ENCODE measurements around the gene PRDM16.

Gene PRDM16

GRCh38 chr1:3433596-3434320, 364.8 kb downstream of the PRDM16 start:
- DNase-seq (ENCODE audit: extremely low read depth in 1 of 2, low read depth in 1 of 2) = no peak

GRCh38 chr1:3434406-3435110, 365.6 kb downstream of the PRDM16 start:
- DNase-seq (ENCODE audit: extremely low read depth in 1 of 2, low read depth in 1 of 2) = no peak

GRCh38 chr1:3435666-3436065, 366.7 kb downstream of the PRDM16 start:
- no peak for DNase-seq (ENCODE audit: extremely low read depth in 1 of 2, low read depth in 1 of 2)

DNA sequence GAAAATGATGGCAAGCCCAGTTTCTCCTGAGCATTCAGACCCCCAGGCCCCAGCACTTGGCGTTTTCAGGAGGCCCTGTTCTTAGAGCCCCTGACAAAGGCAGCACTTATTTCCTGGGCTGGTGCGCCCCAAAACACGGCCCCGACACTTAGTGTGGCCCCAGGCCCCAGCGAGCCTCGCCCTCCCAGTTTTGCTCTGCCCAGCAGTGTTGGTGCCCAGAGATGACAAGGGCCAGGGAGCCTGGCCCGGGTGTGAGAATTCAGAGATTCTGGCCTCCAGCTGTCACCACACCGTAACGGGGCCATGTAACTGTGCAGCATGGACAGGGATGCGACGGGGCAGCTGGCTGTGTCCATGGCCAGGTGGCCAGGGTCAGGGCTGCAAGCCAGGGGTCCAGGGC, 367.4 kb downstream of the PRDM16 start:
- no peak for DNase-seq (ENCODE audit: extremely low read depth in 1 of 2, low read depth in 1 of 2)

GRCh38 chr1:3436901-3437300, 367.9 kb downstream of the PRDM16 start:
- DNase-seq (ENCODE audit: extremely low read depth in 1 of 2, low read depth in 1 of 2) = no peak

DNA sequence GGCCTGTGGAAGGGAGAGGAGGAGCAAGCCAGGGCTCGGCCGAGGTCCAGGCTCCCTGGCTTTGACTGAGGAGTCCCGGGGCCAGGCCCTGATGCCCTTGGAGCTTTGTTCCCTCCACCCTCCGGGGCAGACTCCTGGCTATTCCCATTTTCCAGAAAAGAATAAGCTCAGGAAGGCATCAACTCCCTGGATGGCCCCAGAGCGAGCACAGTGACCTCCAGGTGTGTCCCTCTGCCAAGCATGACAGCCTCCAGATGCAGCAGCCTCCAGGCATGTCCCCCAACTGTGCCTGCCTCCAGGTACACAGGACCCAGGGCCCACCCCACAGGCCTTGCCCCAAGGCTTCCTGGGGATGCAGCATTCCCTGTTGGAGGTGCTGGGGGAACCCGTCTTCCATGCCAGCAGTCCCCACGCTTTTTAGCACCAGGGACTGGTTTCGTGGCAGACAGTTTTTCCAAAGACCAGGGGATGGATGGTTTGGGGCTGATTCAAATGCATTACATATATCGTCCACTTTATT, 369.7 kb downstream of the PRDM16 start:
- DNase-seq (ENCODE audit: extremely low read depth in 1 of 2, low read depth in 1 of 2) = no peak

- DNase-seq (ENCODE audit: extremely low read depth in 1 of 2, low read depth in 1 of 2) = no peak
Measured at GRCh38 chr1:3439346-3440299, 370.6 kb downstream of the PRDM16 start.

GRCh38 chr1:3440300-3440681, 371.3 kb downstream of the PRDM16 start:
- no peak for DNase-seq (ENCODE audit: extremely low read depth in 1 of 2, low read depth in 1 of 2)

DNA sequence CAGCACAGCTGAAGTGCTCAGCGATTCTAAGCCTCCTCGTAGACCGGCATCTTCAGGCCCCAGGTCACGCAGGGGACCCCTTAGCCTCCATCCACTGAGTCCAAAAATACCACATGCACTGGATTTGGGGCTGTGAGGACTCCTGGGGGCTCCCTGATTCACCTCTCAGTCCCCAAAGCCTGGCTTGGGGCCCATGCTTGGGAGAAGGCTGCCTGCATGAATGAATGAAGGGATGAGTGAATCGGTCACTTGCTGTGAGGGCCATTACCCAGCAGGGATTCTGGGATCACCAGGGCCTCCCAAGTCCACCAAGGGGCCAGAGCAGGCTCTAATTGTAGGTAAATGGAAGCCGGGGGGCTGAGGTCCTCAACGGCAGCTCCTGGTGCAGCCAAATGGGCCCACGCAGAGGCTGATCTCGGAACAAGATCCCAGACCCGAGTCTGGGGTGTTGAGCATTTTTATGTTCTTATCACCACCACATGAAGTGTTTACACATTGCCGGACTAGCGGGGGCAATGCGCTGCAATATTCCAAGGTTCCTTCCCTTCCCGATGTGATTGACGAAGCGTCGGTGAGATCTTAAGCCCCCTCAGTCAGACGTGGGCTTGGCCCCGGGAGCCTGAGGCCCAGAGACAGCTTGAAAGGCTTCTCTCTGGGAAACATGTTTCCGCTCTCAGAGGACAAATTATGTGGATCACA, 371.9 kb downstream of the PRDM16 start:
- no peak for DNase-seq (ENCODE audit: extremely low read depth in 1 of 2, low read depth in 1 of 2)

DNA sequence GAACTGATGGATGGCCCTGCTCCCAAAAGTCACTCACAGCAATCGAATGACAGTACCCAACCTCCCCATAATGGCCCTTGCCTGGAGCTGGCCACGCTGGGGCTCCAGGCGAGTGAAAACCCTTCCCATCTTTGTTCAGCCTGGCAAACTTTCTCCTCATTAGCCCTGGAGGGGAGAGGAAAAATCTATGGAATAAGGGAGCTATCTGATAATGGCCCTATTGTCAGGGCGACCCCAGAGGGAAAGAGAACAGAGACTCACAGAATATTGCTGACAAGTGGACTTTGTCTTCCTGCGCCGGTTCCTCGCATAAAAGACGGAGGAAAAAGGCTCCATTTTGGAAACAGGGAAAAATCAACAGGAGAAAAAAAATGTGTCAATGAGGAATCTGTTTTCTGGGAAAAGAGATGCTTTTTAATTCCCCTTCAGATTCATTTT, 372.4 kb downstream of the PRDM16 start:
- DNase-seq (ENCODE audit: extremely low read depth in 1 of 2, low read depth in 1 of 2) = no peak

- DNase-seq (ENCODE audit: extremely low read depth in 1 of 2, low read depth in 1 of 2) = no peak
Measured at GRCh38 chr1:3441880-3442279, 372.9 kb downstream of the PRDM16 start.

DNA sequence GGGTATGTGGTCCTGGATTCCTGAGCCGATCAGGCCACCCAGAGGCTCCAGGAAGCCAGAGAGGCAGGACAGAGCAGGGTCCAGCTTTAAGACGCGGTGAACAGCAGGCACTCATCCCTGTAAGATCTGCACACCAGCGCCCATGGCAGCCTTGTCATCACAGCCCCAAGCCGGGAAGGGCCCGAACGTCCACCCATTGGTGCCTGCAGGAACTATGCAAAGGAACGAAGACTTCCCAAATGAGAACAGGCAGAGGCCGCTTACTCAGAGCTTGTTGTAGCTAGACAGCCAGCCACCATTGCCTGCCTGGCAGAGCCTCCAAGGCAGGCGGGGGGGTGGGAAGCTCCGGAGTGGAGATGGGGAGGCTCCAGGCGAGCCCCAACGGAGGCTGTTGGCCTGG, 373.3 kb downstream of the PRDM16 start:
- DNase-seq (ENCODE audit: extremely low read depth in 1 of 2, low read depth in 1 of 2) = no peak

DNA sequence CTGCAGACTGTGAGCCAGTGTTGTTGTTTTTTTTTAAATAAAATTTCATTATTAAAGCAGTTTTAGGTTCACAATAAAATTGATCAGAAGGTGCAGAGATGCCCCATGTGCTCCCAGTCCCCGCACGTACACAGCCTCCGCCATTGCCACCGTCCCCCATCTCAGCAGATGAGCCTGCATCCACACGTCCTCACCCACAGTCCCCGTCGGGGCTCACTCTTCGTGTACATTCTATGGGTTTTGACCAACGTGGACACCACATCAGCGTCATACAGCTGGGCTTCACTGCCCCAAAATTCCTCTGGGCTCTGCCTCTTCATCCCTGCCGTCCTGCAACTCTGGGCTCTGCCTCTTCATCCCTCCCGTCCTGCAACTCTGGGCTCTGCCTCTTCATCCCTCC, 373.9 kb downstream of the PRDM16 start:
- DNase-seq (ENCODE audit: extremely low read depth in 1 of 2, low read depth in 1 of 2) = no peak

DNA sequence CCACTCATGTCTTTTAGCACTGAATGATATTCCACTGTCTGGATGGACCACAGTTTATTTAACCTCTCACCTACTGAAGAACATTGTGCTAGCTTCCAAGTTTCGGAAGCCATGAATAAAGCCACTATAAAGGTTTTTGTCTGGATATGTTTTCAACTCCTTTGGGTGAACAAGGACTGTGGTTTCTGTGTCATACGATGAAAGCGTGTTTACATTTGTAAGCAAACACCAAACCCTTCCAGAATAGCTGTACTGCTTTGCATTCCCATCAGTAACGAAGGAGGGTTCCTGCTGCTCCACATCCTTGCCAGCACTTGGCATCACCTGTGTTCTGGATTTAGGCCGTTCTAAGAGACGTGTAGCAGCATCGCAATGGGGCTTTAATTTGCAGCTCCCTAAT, 374.8 kb downstream of the PRDM16 start:
- no peak for DNase-seq (ENCODE audit: extremely low read depth in 1 of 2, low read depth in 1 of 2)

DNA sequence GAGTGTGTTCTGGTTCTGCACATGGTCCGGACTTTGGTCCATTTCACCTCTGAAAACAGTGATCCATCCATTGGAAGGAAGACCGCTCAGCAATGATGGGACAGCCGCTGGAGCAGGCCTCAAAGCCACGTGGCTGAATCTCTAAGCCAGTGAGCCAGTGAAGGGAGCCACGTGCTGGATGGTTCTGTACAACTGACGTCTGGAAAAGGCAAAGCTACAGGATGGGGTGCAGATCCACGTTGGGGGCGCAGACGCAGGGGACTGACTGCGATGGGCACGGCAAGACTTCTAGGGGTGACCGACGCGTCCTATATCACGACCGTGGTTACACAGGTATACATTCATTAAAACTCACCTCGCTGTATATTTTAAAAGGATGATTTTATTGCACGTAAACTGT, 375.3 kb downstream of the PRDM16 start:
- no peak for DNase-seq (ENCODE audit: extremely low read depth in 1 of 2, low read depth in 1 of 2)

DNA sequence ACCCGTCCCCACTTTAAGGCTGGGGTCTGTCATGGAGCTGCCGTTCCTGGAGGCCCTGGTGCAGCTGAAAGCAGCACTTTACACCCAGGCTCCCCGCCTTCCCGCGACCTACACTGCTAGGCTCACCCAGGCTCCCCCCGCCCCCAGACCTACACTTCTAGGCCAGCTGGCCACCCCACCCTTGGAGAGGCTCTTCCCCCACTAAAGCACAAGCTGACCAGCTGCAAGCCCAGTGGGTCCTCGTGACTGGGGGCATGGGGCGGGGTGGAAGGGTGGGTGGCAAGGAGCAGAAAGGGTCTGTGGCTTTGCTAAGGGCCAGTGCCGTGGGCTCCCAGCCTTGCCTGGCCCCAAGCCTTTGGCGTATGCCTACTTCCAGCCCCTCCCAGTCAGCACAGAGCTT, 375.7 kb downstream of the PRDM16 start:
- no peak for DNase-seq (ENCODE audit: extremely low read depth in 1 of 2, low read depth in 1 of 2)

DNA sequence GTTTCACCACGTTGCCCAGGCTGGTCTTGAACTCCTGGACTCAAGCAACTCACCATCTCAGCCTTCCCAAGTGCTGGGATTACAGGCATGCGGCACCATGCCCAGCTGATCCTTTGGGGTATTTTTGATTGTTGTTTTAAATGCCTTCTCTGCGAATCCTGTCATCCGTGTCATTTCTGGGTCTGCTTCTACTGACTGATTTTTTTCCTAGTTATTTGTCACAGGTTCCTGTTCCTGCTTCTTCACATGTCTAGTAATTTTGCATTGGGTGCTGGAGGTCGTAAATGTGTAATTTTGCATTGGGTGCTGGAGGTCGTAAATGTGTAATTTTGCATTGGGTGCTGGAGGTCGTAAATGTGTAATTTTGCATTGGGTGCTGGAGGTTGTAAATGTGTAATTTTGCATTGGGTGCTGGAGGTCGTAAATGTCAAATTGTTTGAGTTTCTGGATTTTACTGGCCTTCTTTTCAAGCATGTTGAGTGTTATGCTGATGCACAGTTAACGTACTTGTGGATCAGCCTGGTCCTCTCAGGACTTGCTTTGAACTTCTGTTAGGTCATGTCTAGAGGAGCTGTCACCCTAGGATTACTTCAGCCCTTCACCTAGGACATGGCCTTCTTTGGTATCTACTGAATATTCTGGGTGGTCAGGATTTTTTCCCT, 381.3 kb downstream of the PRDM16 start:
- no peak for DNase-seq (ENCODE audit: extremely low read depth in 1 of 2, low read depth in 1 of 2)

- no peak for DNase-seq (ENCODE audit: extremely low read depth in 1 of 2, low read depth in 1 of 2)
Measured at GRCh38 chr1:3450983-3451382, 382.0 kb downstream of the PRDM16 start.

- no peak for DNase-seq (ENCODE audit: extremely low read depth in 1 of 2, low read depth in 1 of 2)
Measured at GRCh38 chr1:3451994-3452865, 383.2 kb downstream of the PRDM16 start.

All from activated CD8-positive, alpha-beta memory T cell treated with anti-CD3 and anti-CD28 coated beads for 1 hour (primary cell).